AG09319 (cell line): ENCODE measurements around the gene MAMDC4.
A peak's percentile ranks its signal among the peaks of the same experiment; 100 is the strongest.

Source experiments
- DNase-seq: peaks from one replicate; pipeline ENCODE4 v3.0.0-alpha.2; 2010; ENCODE audit warnings: low read depth; ENCODE audit errors: extremely low read depth
- CTCF ChIP-seq: IDR thresholded peaks from 2 replicates; pipeline ENCODE4 v1.5.1; 2011; ENCODE audit warnings: low read depth, mild to moderate bottlenecking, inconsistent platforms, low read length, moderate library complexity

The MAMDC4 gene

DNA sequence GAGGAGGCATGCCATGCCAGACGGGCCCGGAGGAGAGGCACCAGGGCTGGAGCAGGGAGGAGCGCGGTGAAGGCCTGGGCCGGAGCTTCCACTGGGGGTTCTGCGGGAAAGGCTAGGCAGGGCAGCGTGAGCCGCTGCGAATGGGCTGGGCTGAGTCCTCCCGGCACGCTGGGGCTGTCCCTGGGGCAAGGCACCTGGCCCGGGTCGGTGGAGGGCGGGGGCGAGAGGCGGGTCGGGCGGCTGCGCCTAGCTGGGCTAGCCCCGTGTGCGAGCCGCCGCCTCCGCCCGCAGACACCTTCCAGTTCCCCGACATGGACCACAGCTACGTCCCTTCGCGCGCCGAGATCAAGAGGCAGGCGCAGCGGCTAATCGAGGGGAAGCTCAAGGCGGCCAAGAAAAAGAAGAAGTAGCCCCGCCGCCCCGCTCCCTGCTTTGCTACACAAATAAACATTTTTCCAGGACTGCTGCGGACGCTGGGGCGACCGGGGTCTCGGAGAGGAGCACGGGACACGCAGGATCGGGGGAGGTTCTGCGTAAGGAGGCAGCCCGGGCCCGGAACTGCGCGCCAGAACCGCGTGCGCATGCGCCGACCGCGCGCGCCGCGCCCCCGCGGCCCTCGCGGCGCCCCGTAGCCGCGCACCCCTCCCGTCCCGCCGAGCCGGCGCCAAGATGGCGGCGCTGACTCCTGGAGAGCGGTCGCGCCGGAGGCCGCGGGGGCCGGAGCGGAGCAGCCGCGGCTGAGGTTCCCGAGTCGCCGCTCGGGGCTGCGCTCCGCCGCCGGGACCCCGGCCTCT is 44.7 kb upstream of the MAMDC4 start, which contains the start of gene RABL6:
Gene RABL6 (plus strand): TSS at position 668 of the 794 bp plus-strand sequence. CDS start 249 bp downstream, outside the sequence.
- DNase-seq, result peak; percentile 22
- no peak for TF ChIP-seq CTCF

DNA sequence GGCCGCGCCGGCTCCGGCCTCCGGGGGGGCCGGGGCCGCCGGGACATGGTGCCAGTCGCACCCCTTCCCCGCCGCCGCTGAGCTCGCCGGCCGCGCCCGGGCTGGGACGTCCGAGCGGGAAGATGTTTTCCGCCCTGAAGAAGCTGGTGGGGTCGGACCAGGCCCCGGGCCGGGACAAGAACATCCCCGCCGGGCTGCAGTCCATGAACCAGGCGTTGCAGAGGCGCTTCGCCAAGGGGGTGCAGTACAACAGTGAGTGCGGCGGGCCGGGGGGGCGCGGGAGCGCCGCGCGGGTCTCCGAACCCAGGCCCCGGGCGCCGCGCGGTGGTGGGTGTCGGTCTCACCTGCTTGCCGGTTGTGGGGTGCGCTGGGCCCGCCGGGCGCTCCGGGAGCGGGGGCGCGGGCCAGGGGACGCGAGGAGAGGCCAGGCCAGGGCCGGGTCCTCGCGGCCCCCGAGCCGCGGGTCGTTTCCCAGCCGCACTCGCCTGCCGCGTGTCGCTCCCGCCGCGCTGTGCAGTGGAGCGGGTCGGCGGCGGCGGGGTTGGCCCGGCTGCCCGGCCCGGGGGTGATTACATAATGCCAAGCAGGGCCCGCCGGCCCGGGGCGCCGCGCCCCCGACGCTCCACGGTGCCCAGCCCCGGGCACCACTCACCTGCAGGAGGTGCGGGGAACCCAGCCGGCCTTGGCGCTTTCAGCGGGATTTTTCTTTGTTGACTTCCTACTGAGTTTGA is 43.9 kb upstream of the MAMDC4 start:
- TF ChIP-seq CTCF, result no peak
- no peak for DNase-seq

GRCh38 chr9:136808806-136809158 is 43.4 kb upstream of the MAMDC4 start:
- TF ChIP-seq CTCF, result no peak
- DNase-seq, result no peak

GRCh38 chr9:136814725-136815421 is 37.3 kb upstream of the MAMDC4 start:
- TF ChIP-seq CTCF, result no peak
- DNase-seq, result no peak

GRCh38 chr9:136815422-136815782 is 36.7 kb upstream of the MAMDC4 start:
- no peak for TF ChIP-seq CTCF
- no peak for DNase-seq

- no peak for TF ChIP-seq CTCF
- DNase-seq, result no peak
Observed at GRCh38 chr9:136820971-136821825, 30.9 kb upstream of the MAMDC4 start.
